CD14-positive monocyte (primary cell): ENCODE results near the gene SHD. TPM values are rescaled to one million over a fixed set of nuclear protein-coding genes. Genes with fewer than 3 reads are reported as not detected.
"Not testable (repeated sequence)": the region's sequence is repeated elsewhere in the genome, so short reads cannot be mapped to it uniquely, and the experiment has no call there.

Experiments
- DNase-seq, 3 donors: peaks; one replicate each; pipeline ENCODE4 v3.0.0-alpha.2; 2011 to 2022
- H2AFZ ChIP-seq: 2 replicates; pipeline ENCODE4 v1.6.0; 2012; ENCODE audit warnings: mild to moderate bottlenecking, low read depth, low read length, inconsistent platforms; ENCODE audit not compliant: insufficient read depth, poor library complexity, severe bottlenecking
- H3K27ac ChIP-seq, 2 donors: 1 replicate in 1 of 2; 2 replicates in 1 of 2; pipeline ENCODE4 v1.5.1; 2012 to 2013; ENCODE audit warnings: low read length in 2 of 2, control low read depth in 1 of 2, inconsistent platforms in 1 of 2, low read depth in 1 of 2, mild to moderate bottlenecking in 1 of 2
- H3K27me3 ChIP-seq, 2 donors: one replicate each; pipeline versions ENCODE4 v1.6.0 to v1.6.1; 2011 to 2013; ENCODE audit warnings: low read length in 2 of 2; ENCODE audit not compliant: control insufficient read depth in 2 of 2, insufficient read depth in 2 of 2
- H3K36me3 ChIP-seq, 2 donors: replicated peaks in 1 of 2; 1 replicate in 1 of 2; 2 replicates in 1 of 2; pipeline versions ENCODE4 v1.5.1 to v1.6.1; 2012 to 2013; ENCODE audit warnings: low read length in 2 of 2, control low read depth in 1 of 2, inconsistent platforms in 1 of 2, mild to moderate bottlenecking in 1 of 2; ENCODE audit not compliant: insufficient read depth in 2 of 2, control insufficient read depth in 1 of 2
- H3K4me1 ChIP-seq, 2 donors: 1 replicate in 1 of 2; 2 replicates in 1 of 2; pipeline versions ENCODE4 v1.5.1 to v1.6.1; 2012 to 2013; ENCODE audit warnings: low read length in 2 of 2, control low read depth in 1 of 2, inconsistent platforms in 1 of 2, mild to moderate bottlenecking in 1 of 2, moderate library complexity in 1 of 2; ENCODE audit not compliant: insufficient read depth in 2 of 2, control insufficient read depth in 1 of 2
- H3K4me2 ChIP-seq: replicated peaks from 2 replicates; pipeline ENCODE3; 2012; ENCODE audit warnings: low read length, moderate library complexity, mild to moderate bottlenecking; ENCODE audit not compliant: poor library complexity, severe bottlenecking; ENCODE audit errors: extremely low read depth
- H3K4me3 ChIP-seq, 3 experiments: fragments of 200-600 bp in 1 of 3; sonication (generic) in 1 of 3; replicated peaks in 1 of 3; 1 replicate in 2 of 3; 2 replicates in 1 of 3; pipeline ENCODE4 v1.5.1; 2011 to 2013; ENCODE audit warnings: low read length in 3 of 3, mild to moderate bottlenecking in 3 of 3, control low read depth in 2 of 3, low read depth in 2 of 3, inconsistent platforms in 1 of 3, moderate library complexity in 1 of 3
- H3K79me2 ChIP-seq: 2 replicates; pipeline ENCODE4 v1.6.0; 2012; ENCODE audit warnings: mild to moderate bottlenecking, control low read depth, inconsistent platforms, low read length, moderate library complexity; ENCODE audit not compliant: insufficient read depth
- H3K9ac ChIP-seq: 2 replicates; pipeline ENCODE4 v1.6.0; 2017; ENCODE audit warnings: low read length, mild to moderate bottlenecking; ENCODE audit not compliant: insufficient read depth, poor library complexity, severe bottlenecking
- H3K9me3 ChIP-seq, 2 donors: replicated peaks in 1 of 2; 1 replicate in 1 of 2; 2 replicates in 1 of 2; pipeline versions ENCODE4 v1.5.1 to v1.6.1; 2012 to 2013; ENCODE audit warnings: low read length in 2 of 2, control low read depth in 1 of 2; ENCODE audit not compliant: control insufficient read depth in 1 of 2, insufficient read depth in 1 of 2
- H4K20me1 ChIP-seq: 2 replicates; pipeline ENCODE4 v1.6.0; 2012; ENCODE audit warnings: mild to moderate bottlenecking, low read length, control low read depth, moderate library complexity; ENCODE audit not compliant: insufficient read depth
- H3K27ac Mint-ChIP-seq, 7 donors: one replicate each; pipeline ENCODE4 v1.8.0; 2020; ENCODE audit warnings: mild to moderate bottlenecking in 7 of 7, mixed read lengths in 7 of 7, moderate library complexity in 6 of 7, inconsistent platforms in 2 of 7
- H3K27me3 Mint-ChIP-seq, 3 donors: one replicate each; pipeline ENCODE4 v1.8.0; 2021 to 2022; ENCODE audit warnings: low read depth in 3 of 3, mild to moderate bottlenecking in 3 of 3, mixed read lengths in 3 of 3, moderate library complexity in 3 of 3, inconsistent platforms in 1 of 3
- H3K36me3 Mint-ChIP-seq, 2 donors: one replicate each; pipeline ENCODE4 v1.8.0; 2020; ENCODE audit warnings: mixed read lengths in 2 of 2, inconsistent platforms in 1 of 2, mild to moderate bottlenecking in 1 of 2
- H3K4me1 Mint-ChIP-seq: one replicate; pipeline ENCODE4 v1.8.0; 2020; ENCODE audit warnings: mild to moderate bottlenecking, mixed read lengths
- H3K4me3 Mint-ChIP-seq, 2 donors: one replicate each; pipeline ENCODE4 v1.8.0; 2020; ENCODE audit warnings: mild to moderate bottlenecking in 2 of 2, mixed read lengths in 2 of 2, moderate library complexity in 1 of 2
- H3K9me3 Mint-ChIP-seq, 7 donors: one replicate each; pipeline ENCODE4 v1.8.0; 2020 to 2022; ENCODE audit warnings: mixed read lengths in 7 of 7, mild to moderate bottlenecking in 6 of 7, moderate library complexity in 6 of 7, inconsistent platforms in 2 of 7
- CTCF ChIP-seq: fragments of 200-600 bp; IDR thresholded peaks from one replicate; pipeline ENCODE4 v1.8.0; 2022; ENCODE audit warnings: antibody characterized with exemption, mild to moderate bottlenecking
- WGBS: methylation state at CpG from one replicate; pipeline ENCODE4 v1.1.5; 2013; ENCODE audit warnings: missing lambda C conversion rate; ENCODE audit not compliant: insufficient coverage; 5-methylcytosine and 5-hydroxymethylcytosine counted together
- intact Hi-C, 2 donors: fragments of 100-400 bp; cut with micrococcal nuclease; formaldehyde crosslinking; loops; one replicate each; pipeline versions ENCODE4 v1.15.0 to v1.15.1; 2023
- polyA plus RNA-seq, 3 donors: library from polyadenylated mRNA; depleted of rRNA in 1 of 3; unstranded in 2 of 3; stranded (reverse) in 1 of 3; fragments of 300-500 nt in 2 of 3; fragments of >200 nt in 1 of 3; fragmentation: Illumina TruSeq in 2 of 3; gene quantifications; 1 replicate in 2 of 3; 2 replicates in 1 of 3; pipeline ENCODE4 v1.2.3, GENCODE V29; 2012 to 2021

Gene SHD
- polyA plus RNA-seq, 3 donors, result not detected

DNA sequence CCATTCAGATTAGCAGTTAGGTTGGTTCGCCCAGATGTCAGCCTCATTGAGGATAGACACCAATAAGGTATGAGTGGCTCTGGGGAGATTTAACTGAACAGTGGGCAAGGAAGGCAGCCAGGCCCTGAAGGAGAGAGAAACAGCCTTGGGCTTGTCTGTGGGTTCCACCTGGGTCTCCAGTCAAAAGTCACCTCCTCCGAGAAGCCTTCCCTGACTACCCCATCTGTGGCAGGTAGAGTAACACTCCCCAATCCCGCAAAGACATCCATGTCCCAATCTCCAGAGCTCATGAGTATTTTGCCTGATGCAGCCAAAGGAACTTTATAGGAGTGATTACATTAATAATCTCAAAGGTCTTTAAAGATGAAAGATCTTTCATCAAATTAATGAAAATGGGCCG lies 40.2 kb upstream of the SHD start:
- no peaks in the 10 kb centered on the region for H3K36me3 ChIP-seq
- no peaks in the 10 kb centered on the region for H3K4me1 ChIP-seq
- no peak for TF ChIP-seq CTCF
- H3K79me2 ChIP-seq, result no peaks in the 10 kb centered on the region
- no peak overlapping the region for H3K4me3 Mint-ChIP-seq
- no peaks in the 10 kb centered on the region for H3K27me3 ChIP-seq
- no peaks in the 10 kb centered on the region for H4K20me1 ChIP-seq
- H3K9me3 Mint-ChIP-seq, result peaks cover 8 to 27% (median 19%) of the 10 kb centered on the region in 7 donors
- no peak overlapping the region for H3K9ac ChIP-seq
- H3K9me3 ChIP-seq, result peaks cover 14 to 21% of the 10 kb centered on the region in 2 donors
- no peak overlapping the region for H3K27ac Mint-ChIP-seq
- intact Hi-C loops, result no loop called here
- H3K36me3 Mint-ChIP-seq, result no peaks in the 10 kb centered on the region
- no peak overlapping the region for H3K4me3 ChIP-seq
- no peak overlapping the region for H3K27ac ChIP-seq
- 88% methylated on average over 1 of the region's 4 CpGs for WGBS
- H3K27me3 Mint-ChIP-seq, result peaks cover 6 to 11% (median 7%) of the 10 kb centered on the region in 3 donors
- no peak for DNase-seq
- no peak overlapping the region for H2AFZ ChIP-seq
- H3K4me1 Mint-ChIP-seq, result peaks cover 4% of the 10 kb centered on the region
- no peak overlapping the region for H3K4me2 ChIP-seq

- H3K27me3 Mint-ChIP-seq, result peaks cover 2 to 5% (median 3%) of the 10 kb centered on the region in 3 donors
- WGBS, result no CpG with 5 or more reads among the region's 5 CpGs
- peaks cover 8% of the 10 kb centered on the region for H3K4me1 Mint-ChIP-seq
- Histone ChIP-seq H3K79me2 (no peaks in the 10 kb centered on the region), H3K27me3 (no peaks in the 10 kb centered on the region), H3K4me2 (no peak overlapping the region), H3K4me3 (no peak overlapping the region), H3K36me3 (no peaks in the 10 kb centered on the region), H3K27ac (no peak overlapping the region), H3K9me3 (peaks cover 14 to 21% of the 10 kb centered on the region in 2 donors), H4K20me1 (no peaks in the 10 kb centered on the region), H2AFZ (no peak overlapping the region), H3K9ac (no peak overlapping the region), H3K4me1 (peaks cover 7% of the 10 kb centered on the region in 2 donors)
- no peaks in the 10 kb centered on the region for H3K36me3 Mint-ChIP-seq
- intact Hi-C loops, result loop anchor here in 1 of 2 donors (10.0 kb wide), 1 partner anchor 93 kb away; the partner anchor contains the start of gene STAP2
- H3K27ac Mint-ChIP-seq, result peak overlapping the region in 1 of 7 donors; percentile 15
- no peak for TF ChIP-seq CTCF
- H3K4me3 Mint-ChIP-seq, result no peak overlapping the region
- peaks cover 8 to 27% (median 19%) of the 10 kb centered on the region in 7 donors for H3K9me3 Mint-ChIP-seq
- no peak for DNase-seq
These were observed 37.1 kb upstream of the SHD start for GRCh38 chr19:4241824-4242430.

DNA sequence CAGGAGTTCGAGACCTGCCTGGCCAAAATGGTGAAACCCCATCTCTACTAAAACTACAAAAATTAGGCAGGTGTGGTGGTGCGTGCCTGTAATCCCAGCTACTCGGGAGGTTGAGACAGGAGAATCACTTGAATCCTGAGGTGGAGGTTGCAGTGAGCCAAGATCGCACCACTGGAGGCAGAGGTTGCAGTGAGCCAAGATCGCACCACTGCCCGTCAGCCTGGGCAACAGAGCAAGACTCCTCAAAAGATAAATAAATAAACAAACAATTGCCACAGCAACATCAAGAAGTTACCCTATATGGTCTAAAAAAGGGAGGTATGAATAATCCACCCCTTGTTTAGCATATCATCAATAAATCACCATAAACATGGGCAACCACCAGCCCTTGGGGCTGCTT lies 33.1 kb upstream of the SHD start:
- peak overlapping the region; percentile 93 for H3K9ac ChIP-seq
- 89% methylated on average over 3 of the region's 6 CpGs for WGBS

More for the DNA sequence above, 33.1 kb upstream of the SHD start:
- Mint-ChIP-seq H3K9me3 (peaks cover 8 to 26% (median 18%) of the 10 kb centered on the region in 7 donors), H3K27ac (peak overlapping the region in 2 of 7 donors; percentile 100), H3K36me3 (peaks cover 22 to 26% of the 10 kb centered on the region in 2 donors), H3K4me1 (peaks cover 13% of the 10 kb centered on the region)
- peak overlapping the region in 1 of 2 donors; percentile 100 for H3K27ac ChIP-seq
- H3K9me3 ChIP-seq, result peaks cover 12 to 17% of the 10 kb centered on the region in 2 donors
- H3K4me3 Mint-ChIP-seq, H3K27me3 ChIP-seq, H4K20me1 ChIP-seq, H3K27me3 Mint-ChIP-seq, DNase-seq, H3K79me2 ChIP-seq: not testable (repeated sequence)
- peak overlapping the region; percentile 97 for H2AFZ ChIP-seq
- H3K4me1 ChIP-seq, result peaks cover 13 to 14% of the 10 kb centered on the region in 2 donors
- H3K4me2 ChIP-seq, result peak overlapping the region; percentile 78
- peak overlapping the region in 1 of 3 experiments; percentile 84 for H3K4me3 ChIP-seq
- intact Hi-C loops, result loop anchor here (5.0 to 10.0 kb wide), 5 partner anchors 89 to 226 kb away; partner anchors contain the start of genes HDGFL2 (in 1 of the 2), MPND (in 1 of the 2), STAP2 (in 1 of the 2) and UBXN6 (in 1 of the 2)
- peaks cover 18 to 23% of the 10 kb centered on the region in 2 donors for H3K36me3 ChIP-seq
